IMR-90 (cell line): ENCODE data around the gene NWD2. TPM values are rescaled to one million over a fixed set of nuclear protein-coding genes. Genes with fewer than 3 reads are reported as not detected.

ENCODE experiments used
- ATAC-seq: fragments of 200-7000 bp; cut with Tn5 transposase; 2 replicates; pipeline ENCODE4 v1.9.1; 2020; ENCODE audit warnings: low read depth, mild to moderate bottlenecking, moderate library complexity
- BruUV-seq: library from RNA; stranded (reverse); fragments of 400-500 nt; replicated peaks from 2 replicates; lab custom pipeline; 2021; lab: Mats Ljungman, UMichigan
- CTCF ChIA-PET: fragments of 300-600 bp; formaldehyde crosslinking; extraction: SDS; loops from one replicate; lab custom pipeline; 2021; ENCODE audit warnings: antibody characterized with exemption; lab: Yijun Ruan, JAX
- POLR2A ChIA-PET: fragments of 300-600 bp; sonication (Branson Sonifier 250); formaldehyde crosslinking; loops from one replicate; lab custom pipeline; 2022; ENCODE audit warnings: antibody characterized with exemption; ENCODE audit not compliant: unreplicated experiment; lab: Charles Lee
- DNase-seq: peaks from one replicate; pipeline ENCODE4 v3.0.0; 2013
- H2AFZ ChIP-seq: replicated peaks from 2 replicates; pipeline ENCODE3; 2013; ENCODE audit warnings: low read length, mild to moderate bottlenecking; ENCODE audit not compliant: poor library complexity
- H2AK5ac ChIP-seq: 2 replicates; pipeline ENCODE4 v1.6.1; 2013; ENCODE audit warnings: low read depth, low read length, inconsistent platforms
- H2AK9ac ChIP-seq: replicated peaks from 2 replicates; pipeline ENCODE3; 2013; ENCODE audit warnings: mild to moderate bottlenecking, low read depth, low read length, moderate library complexity; ENCODE audit not compliant: poor library complexity
- H2BK120ac ChIP-seq: 2 replicates; pipeline ENCODE4 v1.6.1; 2013; ENCODE audit warnings: low read depth, low read length, inconsistent platforms
- H2BK15ac ChIP-seq: 3 replicates; pipeline ENCODE4 v1.6.1; 2013; ENCODE audit warnings: low read depth, low read length, inconsistent platforms
- H2BK20ac ChIP-seq: 2 replicates; pipeline ENCODE4 v1.6.1; 2013; ENCODE audit warnings: low read depth, mild to moderate bottlenecking, inconsistent platforms, low read length, moderate library complexity
- H2BK5ac ChIP-seq: 2 replicates; pipeline ENCODE4 v1.6.1; 2013; ENCODE audit warnings: mild to moderate bottlenecking, low read depth, low read length, inconsistent platforms; ENCODE audit not compliant: poor library complexity, severe bottlenecking
- H3K14ac ChIP-seq: replicated peaks from 2 replicates; pipeline ENCODE4 v1.6.1; 2013; ENCODE audit warnings: low read depth, low read length, inconsistent platforms
- H3K18ac ChIP-seq: 2 replicates; pipeline ENCODE4 v1.6.1; 2013; ENCODE audit warnings: low read depth, low read length, control low read depth
- H3K23ac ChIP-seq: 2 replicates; pipeline ENCODE4 v1.6.1; 2013; ENCODE audit warnings: low read depth, low read length, inconsistent platforms
- H3K27ac ChIP-seq: 2 replicates; pipeline ENCODE4 v1.5.1; 2013; ENCODE audit warnings: mild to moderate bottlenecking, control low read depth, low read length; ENCODE audit not compliant: insufficient read depth
- H3K27me3 ChIP-seq: 2 replicates; pipeline ENCODE4 v1.6.1; 2013; ENCODE audit warnings: low read length; ENCODE audit not compliant: control insufficient read depth, insufficient read depth
- H3K36me3 ChIP-seq: 2 replicates; pipeline ENCODE4 v1.6.1; 2013; ENCODE audit warnings: low read length, mixed read lengths; ENCODE audit not compliant: control insufficient read depth, insufficient read depth
- H3K4ac ChIP-seq: 2 replicates; pipeline ENCODE4 v1.6.1; 2013; ENCODE audit warnings: low read depth, low read length, inconsistent platforms
- H3K4me1 ChIP-seq: 2 replicates; pipeline ENCODE4 v1.6.1; 2013; ENCODE audit warnings: low read length, mixed read lengths; ENCODE audit not compliant: control insufficient read depth, insufficient read depth
- H3K4me2 ChIP-seq: 2 replicates; pipeline ENCODE4 v1.6.1; 2013; ENCODE audit warnings: low read depth, mild to moderate bottlenecking, control low read depth, low read length, moderate library complexity
- H3K4me3 ChIP-seq: 2 replicates; pipeline ENCODE4 v1.5.1; 2013; ENCODE audit warnings: low read depth, mild to moderate bottlenecking, control low read depth, low read length, moderate library complexity; ENCODE audit not compliant: insufficient read depth
- H3K56ac ChIP-seq: 2 replicates; pipeline ENCODE4 v1.6.1; 2013; ENCODE audit warnings: low read length, inconsistent platforms; ENCODE audit not compliant: insufficient read depth; ENCODE audit errors: extremely low read depth
- H3K79me1 ChIP-seq, 2 experiments: 2 replicates each; pipeline ENCODE4 v1.6.1; 2013; ENCODE audit warnings: low read length in 2 of 2, inconsistent platforms in 1 of 2, low read depth in 1 of 2
- H3K9ac ChIP-seq: 2 replicates; pipeline ENCODE4 v1.6.1; 2013; ENCODE audit warnings: low read depth, low read length, control low read depth
- H3K9me1 ChIP-seq: 2 replicates; pipeline ENCODE4 v1.6.1; 2013; ENCODE audit warnings: low read length, inconsistent platforms; ENCODE audit not compliant: insufficient read depth
- H3K9me3 ChIP-seq: 2 replicates; pipeline ENCODE4 v1.6.1; 2013; ENCODE audit warnings: low read length; ENCODE audit not compliant: control insufficient read depth, insufficient read depth
- H4K20me1 ChIP-seq: 2 replicates; pipeline ENCODE4 v1.6.1; 2013; ENCODE audit warnings: low read length, inconsistent platforms; ENCODE audit not compliant: insufficient read depth
- H4K5ac ChIP-seq: 2 replicates; pipeline ENCODE4 v1.6.1; 2013; ENCODE audit warnings: mild to moderate bottlenecking, low read depth, low read length, control low read depth
- H4K8ac ChIP-seq, 2 experiments: 2 replicates each; pipeline ENCODE4 v1.6.1; 2013; ENCODE audit warnings: low read depth in 2 of 2, low read length in 2 of 2, control low read depth in 1 of 2, inconsistent platforms in 1 of 2
- H4K91ac ChIP-seq: 2 replicates; pipeline ENCODE4 v1.6.1; 2013; ENCODE audit warnings: low read depth, low read length, inconsistent platforms; ENCODE audit not compliant: insufficient read depth
- RFX5 ChIP-seq: IDR thresholded peaks from 2 replicates; pipeline ENCODE4 v1.8.0; 2012; ENCODE audit warnings: low read depth, mild to moderate bottlenecking, low read length, moderate library complexity
- WGBS, 2 experiments: methylation state at CpG; one replicate each; pipeline versions ENCODE4 v1.1.5 to v1.1.7; 2013; ENCODE audit warnings: missing lambda C conversion rate in 2 of 2; ENCODE audit not compliant: insufficient read length in 1 of 2; ENCODE audit errors: extremely low coverage in 2 of 2; 5-methylcytosine and 5-hydroxymethylcytosine counted together
- dilution Hi-C: fragments of 300-500 bp; cut with HindIII; formaldehyde crosslinking; loops from one replicate; pipeline ENCODE4 v1.14.3; 2018; ENCODE audit warnings: low sequenced_read_pairs; ENCODE audit not compliant: unreplicated experiment
- in situ Hi-C: fragments of 300-500 bp; cut with MboI; formaldehyde crosslinking; loops from 3 replicates; pipeline ENCODE4 v1.14.3; 2019; ENCODE audit warnings: low sequenced_read_pairs, inconsistent platforms, mixed read lengths
- intact Hi-C: fragments of 100-400 bp; cut with micrococcal nuclease; formaldehyde crosslinking; loops from 2 replicates; pipeline ENCODE4 v1.10.0; 2022
- polyA plus RNA-seq, 3 experiments: library from polyadenylated mRNA; depleted of rRNA; stranded (reverse); fragments of >200 nt; gene quantifications; 2 replicates each; pipeline ENCODE4 v1.2.3, GENCODE V29; 2012; ENCODE audit warnings: low replicate concordance in 1 of 3
- total RNA-seq: library from RNA; depleted of rRNA; stranded (reverse); fragments of >200 nt; gene quantifications from 2 replicates; pipeline ENCODE4 v1.2.3, GENCODE V29; 2012

NWD2 gene
- total and polyA plus RNA-seq, 2 of the 4 experiments (the other 2 are of a cell fraction), result not detected

DNA sequence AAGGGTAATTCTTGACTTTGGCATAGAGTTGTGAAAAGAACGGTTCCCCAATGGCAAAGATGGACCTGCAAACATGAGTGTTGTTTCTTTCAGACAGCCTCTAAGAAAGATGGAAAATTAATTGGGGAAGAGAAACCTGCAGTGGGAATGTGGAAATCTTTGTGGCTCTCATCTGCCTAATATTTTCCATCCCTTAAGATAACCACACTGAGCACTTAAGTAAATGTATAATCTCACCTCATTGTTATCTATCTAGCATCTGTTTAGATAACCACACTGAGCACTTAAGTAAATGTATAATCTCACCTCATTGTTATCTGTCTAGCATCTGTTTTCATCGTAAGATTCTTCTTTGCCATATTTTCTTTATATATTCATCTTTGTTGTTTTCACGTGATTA lies 149.3 kb downstream of the NWD2 start:
- no peak for TF ChIP-seq RFX5
- in situ Hi-C loops, result loop anchor here (25.0 kb wide), 1 partner anchor 1032 kb away; no protein-coding TSS in a partner anchor
- dilution Hi-C loops, result no loop called here
- Histone ChIP-seq H3K36me3 (no peaks in the 10 kb centered on the region), H2BK20ac (no peak overlapping the region), H3K4ac (no peak overlapping the region), H3K4me1 (no peaks in the 10 kb centered on the region), H2BK5ac (no peak overlapping the region), H2BK15ac (no peak overlapping the region), H2AK5ac (no peak overlapping the region), H4K5ac (no peak overlapping the region), H3K4me3 (no peak overlapping the region), H3K56ac (no peak overlapping the region), H2BK120ac (no peak overlapping the region), H2AK9ac (no peak overlapping the region), H4K8ac (no peak overlapping the region), H2AFZ (no peak overlapping the region), H4K91ac (no peak overlapping the region), H3K4me2 (no peak overlapping the region), H3K27ac (no peak overlapping the region), H3K9me3 (no peaks in the 10 kb centered on the region), H3K23ac (no peak overlapping the region), H3K27me3 (no peaks in the 10 kb centered on the region), H4K20me1 (no peaks in the 10 kb centered on the region), H3K9ac (no peak overlapping the region), H3K18ac (no peak overlapping the region), H3K79me1 (no peaks in the 10 kb centered on the region), H3K9me1 (no peaks in the 10 kb centered on the region), H3K14ac (no peak overlapping the region)
- POLR2A ChIA-PET, result no interaction called here
- ATAC-seq (no peak), DNase-seq (no peak)
- CTCF ChIA-PET, result no interaction called here
- WGBS, 2 experiments, result no CpG with 5 or more reads among the region's 3 CpGs
- no TSS peak for BruUV-seq
- intact Hi-C loops, result no loop called here
